Stimulated activated CD4-positive, alpha-beta T cell treated with anti-CD3 and anti-CD28 coated beads, Interleukin-2, amount 100 ng/mL, for 48 hours (primary cell): ENCODE data around the gene RHEX.

ENCODE experiments used
- DNase-seq, 2 donors: peaks; one replicate each; pipeline ENCODE4 v3.0.0-alpha.2; 2020

The RHEX gene

GRCh38 chr1:206098242-206098919 is 45.4 kb downstream of the RHEX start:
- DNase-seq = no peak

DNA sequence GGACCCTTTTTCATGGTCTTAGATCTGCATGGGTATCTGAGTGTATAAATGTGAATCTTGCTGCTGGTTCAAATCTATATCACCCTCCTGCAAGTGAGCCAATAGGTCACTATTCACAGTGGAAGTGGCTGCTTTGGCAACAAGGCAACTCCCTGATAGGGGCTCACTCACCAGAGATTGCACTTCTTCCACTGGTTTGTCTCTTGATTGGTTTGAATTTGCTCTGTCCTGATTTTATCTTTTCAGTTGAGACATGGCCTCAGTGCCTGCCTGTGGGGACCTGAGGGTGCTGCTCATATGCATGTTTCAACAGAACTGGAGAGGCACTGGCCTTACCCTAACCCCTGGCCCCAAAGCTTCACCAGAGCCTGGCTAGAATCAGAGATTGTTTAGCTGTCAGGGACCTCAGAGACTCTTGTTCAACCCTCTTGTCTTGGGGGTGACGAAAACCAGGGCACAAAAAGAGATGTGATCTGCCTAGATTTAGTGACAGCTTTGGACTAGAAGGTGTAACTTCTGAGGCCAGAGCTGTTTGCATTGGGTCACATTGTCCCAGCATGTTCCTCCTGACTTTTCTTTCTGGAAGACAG is 47.3 kb downstream of the RHEX start:
- no peak for DNase-seq

DNA sequence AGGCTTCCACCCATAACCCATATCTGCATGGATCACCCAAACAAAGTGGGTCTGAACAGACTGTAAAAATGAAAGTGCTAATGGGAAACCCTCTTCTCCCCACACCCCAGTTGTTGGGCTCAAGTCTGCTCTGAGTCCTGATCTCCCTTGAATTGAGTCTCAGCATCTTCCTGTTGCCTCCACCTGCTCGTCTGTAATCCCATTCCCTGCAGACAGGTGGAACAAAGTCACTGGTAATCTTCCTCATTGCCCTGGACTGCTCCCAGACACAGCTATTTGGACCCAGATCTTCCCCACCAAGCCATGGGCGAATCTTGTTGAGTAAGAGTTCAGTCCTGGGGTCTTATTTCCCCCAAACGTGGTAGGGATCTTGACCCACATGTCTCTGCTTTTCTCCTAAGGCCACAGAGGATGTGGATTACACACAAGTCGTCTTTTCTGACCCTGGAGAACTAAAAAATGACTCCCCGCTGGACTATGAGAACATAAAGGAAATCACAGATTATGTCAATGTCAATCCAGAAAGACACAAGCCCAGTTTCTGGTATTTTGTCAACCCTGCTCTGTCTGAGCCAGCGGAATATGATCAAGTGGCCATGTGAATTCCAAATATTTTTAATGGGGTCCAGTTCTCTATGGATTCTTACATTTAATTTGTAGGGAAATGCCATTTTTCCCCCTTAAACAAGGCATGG is 48.5 kb downstream of the RHEX start:
- no peak for DNase-seq

DNA sequence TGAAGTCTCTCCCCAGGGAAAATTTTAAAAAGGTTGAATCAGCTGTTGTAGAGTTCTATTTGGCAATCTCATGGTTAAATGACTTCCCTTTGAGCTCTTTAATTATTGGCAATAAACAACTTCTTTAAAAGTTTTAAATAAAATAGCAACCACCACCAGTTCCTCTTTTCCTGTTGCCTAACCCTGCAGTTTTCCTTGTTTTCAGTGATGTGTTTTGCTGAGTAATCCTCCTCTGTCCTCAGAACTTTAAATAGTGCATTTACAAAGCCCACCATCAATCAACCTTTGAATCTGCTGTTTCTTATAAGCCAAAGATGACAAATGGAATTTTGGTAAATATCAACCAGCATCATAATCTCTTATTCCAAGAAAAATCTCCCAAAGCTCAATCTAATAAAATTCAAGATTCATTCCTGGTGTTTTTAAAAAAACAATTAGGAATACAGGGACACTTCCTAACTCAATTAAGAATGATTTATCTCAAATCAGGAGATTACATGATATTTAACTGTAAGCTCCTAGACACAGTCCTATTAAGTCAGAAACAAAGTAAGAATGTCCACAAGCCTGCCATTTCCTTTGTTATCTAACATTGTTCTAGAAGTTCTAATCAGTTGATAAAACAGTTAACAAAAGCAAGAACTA is 49.4 kb downstream of the RHEX start:
- no peak for DNase-seq

DNA sequence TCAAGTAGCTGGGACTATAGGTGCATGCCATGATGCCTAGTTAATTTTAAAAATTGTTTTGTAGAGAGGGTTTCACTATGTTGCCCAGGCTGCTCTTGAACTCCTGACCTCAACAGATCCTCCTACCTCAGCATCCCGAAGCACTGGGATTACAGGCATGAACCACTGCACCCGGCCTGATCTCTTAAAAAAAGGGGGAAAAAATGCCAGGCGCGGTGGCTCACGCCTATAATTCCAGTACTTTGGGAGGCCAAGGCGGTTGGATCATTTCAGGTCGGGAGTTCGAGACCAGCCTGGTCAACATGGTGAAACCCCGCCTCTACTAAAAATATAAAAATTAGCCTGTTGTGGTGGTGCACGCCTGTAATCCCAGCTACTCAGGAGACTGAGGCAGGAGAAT is 51.0 kb downstream of the RHEX start:
- no peak for DNase-seq

- no peak for DNase-seq
These were observed 52.6 kb downstream of the RHEX start for GRCh38 chr1:206105464-206105995.

DNA sequence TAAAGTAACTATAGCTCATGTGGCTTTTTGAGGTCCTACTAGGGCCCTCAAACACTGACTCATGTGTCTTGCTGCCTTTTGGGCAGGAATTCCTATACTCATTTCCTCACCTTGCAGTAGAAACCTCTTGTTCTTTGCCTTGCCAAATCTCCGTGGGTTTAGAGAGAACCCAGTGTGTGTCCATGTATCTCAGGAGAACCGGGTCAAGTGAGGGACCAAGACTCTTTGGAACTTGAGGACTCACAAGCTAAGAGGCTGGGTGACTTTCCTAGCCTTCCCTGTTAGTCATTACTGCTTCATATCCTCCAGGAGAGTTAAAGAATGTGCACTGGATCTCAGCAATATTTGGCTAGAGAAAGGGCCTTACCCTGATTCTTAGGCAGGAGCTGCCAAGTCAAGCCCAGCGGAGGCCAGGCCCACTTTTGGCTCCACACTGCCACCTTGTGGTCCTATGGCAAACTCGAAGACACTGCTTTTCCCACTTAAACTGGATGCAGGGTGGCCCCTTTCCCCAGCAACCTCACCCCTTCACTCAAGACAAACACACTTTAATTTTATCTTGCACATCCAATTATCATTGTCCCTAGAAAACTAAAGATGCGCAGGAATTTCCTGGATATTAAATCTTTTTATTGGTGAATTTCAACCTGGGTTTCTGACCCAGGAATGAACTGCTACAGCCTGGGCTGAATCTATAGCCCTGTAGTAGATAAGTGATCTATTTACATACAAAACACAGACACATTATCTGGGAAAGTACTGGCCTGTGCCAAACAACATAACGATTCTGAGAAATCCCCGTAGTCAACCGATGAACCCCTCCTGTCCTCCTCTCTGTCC is 53.6 kb downstream of the RHEX start:
- DNase-seq = peak; percentile 79 to 80

- no peak for DNase-seq
These were observed 54.2 kb downstream of the RHEX start for GRCh38 chr1:206107168-206107544.

- no peak for DNase-seq
These were observed 55.7 kb downstream of the RHEX start for GRCh38 chr1:206108635-206109034.

DNA sequence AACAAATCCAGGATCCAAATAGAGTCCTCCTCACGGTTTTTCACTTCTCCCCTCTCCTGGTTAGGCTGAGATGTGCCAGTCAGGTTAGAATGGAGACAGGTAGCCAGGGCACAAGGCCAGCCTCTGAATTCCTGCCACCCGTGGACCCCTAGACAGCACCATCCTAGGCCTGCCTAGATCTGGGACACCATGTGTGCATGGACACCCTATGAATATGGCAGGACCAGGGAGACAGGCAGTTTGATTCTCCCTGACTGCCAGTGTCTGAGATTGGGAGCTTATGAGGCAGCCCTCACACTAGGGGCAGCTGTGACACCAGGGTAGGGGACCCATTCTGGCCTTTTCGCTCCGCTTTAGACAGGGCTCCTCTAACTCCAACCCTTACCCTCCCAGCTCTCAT is 56.7 kb downstream of the RHEX start:
- no peak for DNase-seq

- DNase-seq = no peak
These were observed 57.2 kb downstream of the RHEX start for GRCh38 chr1:206110161-206110560.

- DNase-seq = no peak
These were observed 57.8 kb downstream of the RHEX start for GRCh38 chr1:206110820-206111219.

DNA sequence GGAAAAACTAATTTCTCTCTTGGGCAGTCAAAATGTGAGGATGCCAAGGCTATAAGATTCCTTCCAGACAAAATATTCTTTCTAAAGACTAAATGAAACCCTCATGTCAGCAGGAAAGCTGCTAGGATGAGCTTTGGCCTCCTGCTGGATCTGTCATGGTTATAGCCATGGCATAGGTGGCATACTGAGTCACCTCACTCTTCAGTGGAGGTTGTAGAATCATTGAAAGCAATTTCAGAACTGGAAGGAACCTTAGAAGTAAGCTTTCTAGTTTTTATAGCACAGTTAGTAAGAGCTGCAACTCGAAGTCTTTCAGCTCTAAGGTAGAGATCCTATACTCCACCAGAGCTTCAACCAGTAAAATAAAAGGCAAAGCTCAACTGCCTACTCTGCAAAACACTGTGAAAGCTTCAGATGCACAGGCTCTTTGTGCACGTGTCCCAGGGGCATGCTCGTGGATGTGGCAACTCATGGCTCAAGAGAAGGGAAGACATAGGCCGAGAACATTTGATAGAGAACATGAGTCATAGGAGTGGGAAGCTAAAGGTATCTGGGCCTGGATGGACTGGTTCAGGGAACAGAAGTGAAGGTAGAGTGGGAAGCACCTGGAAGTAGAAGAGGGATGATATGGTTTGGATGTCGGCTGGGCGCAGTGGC is 58.4 kb downstream of the RHEX start:
- no peak for DNase-seq

DNA sequence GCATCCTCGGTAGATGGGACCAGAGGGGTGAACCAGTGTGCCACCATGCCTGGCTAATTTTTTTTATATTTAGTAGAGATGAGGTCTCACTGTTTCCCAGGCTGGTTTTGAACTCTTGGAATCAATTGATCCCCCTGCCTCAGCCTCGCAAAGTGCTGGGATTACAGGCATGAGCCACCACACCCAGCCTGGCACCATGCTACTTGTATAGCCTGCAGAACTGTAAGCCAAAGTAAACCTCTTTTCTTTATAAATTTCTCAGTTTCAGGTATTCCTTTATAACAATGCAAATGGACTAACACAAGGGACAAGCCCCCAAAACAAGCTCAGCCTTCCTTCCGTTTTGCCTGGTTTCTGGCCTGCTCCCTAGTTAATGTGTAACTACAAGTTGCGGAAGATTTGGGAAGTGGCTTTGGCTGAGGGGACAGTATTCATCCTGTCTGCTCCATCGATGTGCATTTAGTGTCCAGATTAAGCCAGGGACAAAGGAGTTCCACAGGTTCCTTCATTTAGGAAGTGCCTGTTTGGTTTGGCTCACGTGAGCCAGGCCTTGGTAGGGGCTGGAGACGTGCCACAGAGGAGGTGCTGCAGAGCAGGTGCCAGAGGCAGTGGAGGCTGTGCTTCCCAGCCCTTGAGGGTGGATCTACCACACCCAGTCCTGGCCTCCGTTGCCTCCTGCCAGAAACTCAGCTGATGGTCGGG is 59.8 kb downstream of the RHEX start:
- no peak for DNase-seq

GRCh38 chr1:206114692-206115640 is 62.0 kb downstream of the RHEX start:
- DNase-seq = no peak

GRCh38 chr1:206115791-206116190 is 62.8 kb downstream of the RHEX start:
- no peak for DNase-seq

- no peak for DNase-seq
These were observed 63.4 kb downstream of the RHEX start for GRCh38 chr1:206116191-206116872.

DNA sequence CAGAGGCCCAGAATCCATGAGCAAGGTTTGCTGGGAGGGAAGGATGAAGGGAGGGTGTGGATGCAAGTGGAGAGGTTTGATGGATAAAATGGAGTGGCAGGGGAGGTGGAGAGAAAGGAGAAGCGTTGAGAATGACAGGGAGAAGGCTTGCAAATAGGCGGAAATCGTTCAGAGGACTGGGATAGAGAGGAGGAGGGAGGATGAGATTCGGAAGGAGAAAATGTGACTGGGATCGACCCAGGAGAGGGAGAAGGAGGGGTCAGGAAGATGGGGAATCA is 63.8 kb downstream of the RHEX start:
- DNase-seq = no peak

- DNase-seq = peak; percentile 13
These were observed 64.4 kb downstream of the RHEX start, which contains the start of gene AVPR1B for GRCh38 chr1:206117151-206117948. Gene AVPR1B (minus strand): TSS chr1:206117388. CDS start chr1:206116890, 498 bp downstream.
